ENCODE data around the gene PMPCA. TPM values are rescaled to one million over a fixed set of nuclear protein-coding genes. Genes with fewer than 3 reads are reported as not detected.
"Not testable (repeated sequence)": the region's sequence is repeated elsewhere in the genome, so short reads cannot be mapped to it uniquely, and the experiment has no call there.

The PMPCA gene
- total RNA-seq, 1 experiment from 2014 or later = 58.4 TPM

DNA sequence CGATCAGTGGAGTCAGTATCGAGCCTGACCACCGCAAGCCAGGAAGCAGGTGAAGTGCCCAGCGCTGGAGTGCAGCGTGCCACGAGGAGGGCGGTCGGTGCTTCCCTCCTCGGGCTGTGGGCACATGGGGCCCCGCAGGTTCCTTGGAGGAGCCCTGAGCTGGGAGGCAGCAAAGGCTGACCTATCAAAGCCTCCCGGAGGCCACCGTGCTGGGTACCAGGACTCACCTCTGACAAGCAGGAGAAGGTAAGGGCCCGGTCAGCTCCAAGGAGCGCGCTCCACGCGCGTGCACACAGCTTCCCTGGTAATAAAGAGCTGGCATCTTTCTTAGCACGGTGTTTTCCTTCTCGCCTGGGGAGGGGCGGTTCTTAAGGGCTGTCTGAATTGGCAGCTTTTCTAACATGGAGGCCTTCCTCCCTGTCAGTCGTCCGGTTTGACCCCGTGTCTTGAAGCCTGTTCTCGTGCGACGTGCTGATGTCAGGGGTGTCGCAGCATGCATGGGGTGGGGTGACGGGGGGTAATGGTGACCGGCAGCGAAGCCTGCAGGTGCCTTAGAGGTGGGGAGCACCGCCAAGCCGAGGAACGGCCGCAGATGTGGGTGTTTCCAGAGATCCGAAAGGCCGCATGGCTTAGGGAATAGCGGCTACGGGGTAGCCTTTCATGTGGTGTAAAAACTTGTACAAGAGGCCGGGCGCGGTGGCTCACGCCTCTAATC is 13.1 kb downstream of the PMPCA start:
- Histone ChIP-seq H3K4me1 (replicated peaks) (no peaks in the 10 kb centered on the region), H3K27me3 (replicated peaks) (no peaks in the 10 kb centered on the region), H3K4me3 (no peak overlapping the region), H3K27ac (no peak overlapping the region), H3K36me3 (peaks cover 71% of the 10 kb centered on the region), H3K9me3 (replicated peaks) (no peaks in the 10 kb centered on the region)
- no peak for DNase-seq (ENCODE audit: low read depth in 1 of 2, low spot score in 2 of 2)

DNA sequence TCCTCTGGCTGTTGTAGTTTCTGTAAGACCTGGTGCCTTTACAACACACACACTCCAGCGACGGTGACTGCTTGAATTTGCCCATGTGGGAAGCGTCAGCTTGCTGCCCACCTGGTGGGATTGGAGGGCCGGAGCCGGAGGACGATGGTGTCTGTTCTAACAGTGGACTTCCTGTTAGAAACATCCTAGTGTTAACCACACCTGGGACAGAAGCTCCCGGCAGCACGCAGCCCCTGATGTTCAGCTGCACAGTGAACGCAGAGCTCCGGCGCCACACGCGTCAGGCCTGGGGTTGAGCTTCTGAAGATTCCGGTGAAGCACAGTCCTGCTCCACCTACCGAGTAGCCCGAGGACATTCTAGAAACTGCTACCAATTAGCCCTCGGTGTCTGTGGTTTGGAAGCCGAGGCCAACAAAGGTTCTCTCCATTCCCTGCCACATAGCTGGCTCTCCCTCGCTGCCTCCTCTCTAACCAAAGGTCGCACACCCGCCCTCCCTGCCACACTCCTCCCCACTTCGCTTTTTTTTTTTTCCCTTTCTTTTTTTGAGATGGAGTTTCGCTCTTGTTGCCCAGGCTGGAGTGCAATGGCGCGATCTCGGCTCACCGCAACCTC is 14.4 kb downstream of the PMPCA start:
- no peak overlapping the region for H3K27ac ChIP-seq
- no peaks in the 10 kb centered on the region for H3K9me3 ChIP-seq (replicated peaks)
- H3K4me1 ChIP-seq (replicated peaks) = no peaks in the 10 kb centered on the region
- peaks cover 71% of the 10 kb centered on the region for H3K36me3 ChIP-seq
- no peaks in the 10 kb centered on the region for H3K27me3 ChIP-seq (replicated peaks)
- no peak overlapping the region for H3K4me3 ChIP-seq
- no peak for DNase-seq (ENCODE audit: low read depth in 1 of 2, low spot score in 2 of 2)

DNA sequence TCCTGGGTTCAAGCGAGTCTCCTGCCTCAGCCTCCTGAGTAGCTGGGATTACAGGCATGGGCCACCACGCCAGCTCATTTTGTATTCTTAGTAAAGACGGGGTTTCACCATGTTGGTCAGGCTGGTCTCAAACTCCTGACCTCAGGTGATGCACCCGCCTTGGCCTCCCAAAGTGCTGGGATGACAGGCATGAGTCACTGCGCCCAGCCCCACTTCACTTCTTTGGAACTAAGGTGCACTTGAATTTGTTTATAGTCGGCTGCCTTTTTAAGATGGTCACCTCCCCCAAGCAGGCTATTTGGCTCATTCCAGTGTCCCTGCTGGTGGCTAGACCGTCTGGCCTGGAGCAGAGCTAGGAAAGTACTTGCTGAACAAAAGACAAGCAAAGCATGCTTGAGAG is 14.9 kb downstream of the PMPCA start:
- not testable (repeated sequence) for H3K27me3 ChIP-seq (replicated peaks); H3K27ac ChIP-seq; H3K9me3 ChIP-seq (replicated peaks); H3K4me3 ChIP-seq; DNase-seq (ENCODE audit: low read depth in 1 of 2, low spot score in 2 of 2); H3K4me1 ChIP-seq (replicated peaks)
- H3K36me3 ChIP-seq = peaks cover 73% of the 10 kb centered on the region

DNA sequence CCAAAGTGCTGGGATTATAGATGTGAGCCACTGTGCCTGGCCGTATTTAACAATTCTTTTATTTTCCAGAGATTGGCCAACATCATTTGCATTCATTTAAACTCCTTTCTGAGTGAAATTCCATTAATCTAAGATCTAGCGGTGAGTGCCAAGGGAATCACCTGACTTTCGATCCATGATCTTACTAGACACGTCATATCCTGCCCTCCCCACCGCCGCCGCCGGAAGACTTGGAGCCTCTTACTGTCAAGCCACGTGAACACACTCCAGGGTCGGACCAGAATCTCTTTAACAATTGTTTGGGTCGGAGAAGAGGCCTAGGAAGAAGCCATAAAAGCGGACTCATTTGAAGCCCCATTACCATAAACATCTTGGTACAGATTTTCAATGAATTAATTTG is 16.3 kb downstream of the PMPCA start:
- no peaks in the 10 kb centered on the region for H3K27me3 ChIP-seq (replicated peaks)
- no peaks in the 10 kb centered on the region for H3K4me1 ChIP-seq (replicated peaks)
- no peak overlapping the region for H3K4me3 ChIP-seq
- H3K36me3 ChIP-seq = peaks cover 68% of the 10 kb centered on the region
- DNase-seq (ENCODE audit: low read depth in 1 of 2, low spot score in 2 of 2) = no peak
- H3K27ac ChIP-seq = no peak overlapping the region
- H3K9me3 ChIP-seq (replicated peaks) = no peaks in the 10 kb centered on the region

DNA sequence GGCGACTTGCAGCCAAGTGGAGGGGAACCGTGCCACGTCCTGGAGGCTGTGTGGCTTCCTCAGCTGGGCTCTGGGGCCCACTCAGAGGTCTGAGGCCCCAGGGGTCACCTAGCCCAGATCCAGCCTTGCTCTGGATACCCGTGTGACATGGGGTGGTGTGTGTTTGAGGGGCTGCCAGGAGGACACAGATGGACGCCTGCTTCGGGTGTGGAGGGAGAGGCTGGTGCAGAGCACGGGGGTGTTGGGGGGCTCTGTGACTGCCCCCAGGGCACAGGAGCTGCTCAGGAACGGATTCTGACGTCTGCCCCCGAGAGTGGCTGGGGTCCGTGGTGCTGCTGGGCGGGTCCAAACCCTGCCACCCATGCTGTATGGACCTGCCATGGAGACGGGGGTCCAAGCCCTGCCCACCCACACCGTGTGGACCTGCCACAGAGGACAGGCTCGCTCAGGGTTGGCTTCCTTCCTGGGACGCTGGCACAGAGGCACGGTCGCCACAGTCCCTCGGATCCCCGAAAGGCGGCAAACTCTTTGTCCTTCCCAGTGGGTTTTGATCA is 18.7 kb downstream of the PMPCA start:
- H3K36me3 ChIP-seq = peaks cover 65% of the 10 kb centered on the region
- H3K27me3 ChIP-seq (replicated peaks) = no peaks in the 10 kb centered on the region
- H3K9me3 ChIP-seq (replicated peaks) = no peaks in the 10 kb centered on the region
- no peak overlapping the region for H3K4me3 ChIP-seq
- no peak for DNase-seq (ENCODE audit: low read depth in 1 of 2, low spot score in 2 of 2)
- H3K4me1 ChIP-seq (replicated peaks) = no peaks in the 10 kb centered on the region
- H3K27ac ChIP-seq = no peak overlapping the region

DNA sequence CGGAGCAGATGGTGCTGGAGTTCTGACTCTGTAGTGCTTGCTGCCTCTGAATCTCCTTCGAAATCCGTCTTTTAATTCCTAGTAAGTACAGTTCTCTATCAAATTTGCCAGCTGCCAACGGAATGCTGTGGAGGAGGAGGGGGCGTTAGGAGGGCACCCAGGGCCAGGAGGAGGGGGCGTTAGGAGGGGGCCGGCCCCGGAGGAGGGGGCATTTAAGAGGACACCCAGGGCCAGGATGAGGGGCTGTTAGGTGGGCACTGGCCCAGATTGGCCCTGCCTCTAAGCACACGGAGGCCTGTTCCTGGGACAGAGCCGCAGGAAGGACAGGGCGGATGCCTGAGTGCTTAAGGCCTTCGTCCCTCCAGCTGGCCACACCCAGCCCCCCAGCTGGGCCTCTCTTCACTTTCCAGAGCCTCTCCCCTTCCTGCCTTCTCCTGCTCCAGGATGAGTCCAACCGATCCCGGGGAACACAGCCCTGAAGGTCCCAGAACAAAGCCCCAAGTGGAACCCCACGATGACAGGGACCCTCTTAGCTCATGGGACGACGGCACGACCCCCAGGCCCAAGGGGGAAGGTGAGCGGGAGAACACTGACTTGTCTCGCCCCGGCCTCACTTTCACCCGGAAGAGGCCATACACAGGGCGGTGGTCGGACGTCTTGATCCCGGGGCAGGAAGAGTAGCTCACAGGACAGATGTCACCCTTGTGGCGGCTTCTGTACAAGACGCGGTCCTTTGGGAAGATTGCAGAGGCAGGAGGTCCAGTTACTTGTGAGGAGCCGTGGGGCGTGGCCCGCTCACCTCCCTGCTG is 19.4 kb downstream of the PMPCA start:
- Histone ChIP-seq H3K4me3 (no peak overlapping the region), H3K9me3 (replicated peaks) (no peaks in the 10 kb centered on the region), H3K36me3 (peaks cover 59% of the 10 kb centered on the region), H3K27ac (no peak overlapping the region), H3K4me1 (replicated peaks) (no peaks in the 10 kb centered on the region), H3K27me3 (replicated peaks) (no peaks in the 10 kb centered on the region)
- no peak for DNase-seq (ENCODE audit: low read depth in 1 of 2, low spot score in 2 of 2)

DNA sequence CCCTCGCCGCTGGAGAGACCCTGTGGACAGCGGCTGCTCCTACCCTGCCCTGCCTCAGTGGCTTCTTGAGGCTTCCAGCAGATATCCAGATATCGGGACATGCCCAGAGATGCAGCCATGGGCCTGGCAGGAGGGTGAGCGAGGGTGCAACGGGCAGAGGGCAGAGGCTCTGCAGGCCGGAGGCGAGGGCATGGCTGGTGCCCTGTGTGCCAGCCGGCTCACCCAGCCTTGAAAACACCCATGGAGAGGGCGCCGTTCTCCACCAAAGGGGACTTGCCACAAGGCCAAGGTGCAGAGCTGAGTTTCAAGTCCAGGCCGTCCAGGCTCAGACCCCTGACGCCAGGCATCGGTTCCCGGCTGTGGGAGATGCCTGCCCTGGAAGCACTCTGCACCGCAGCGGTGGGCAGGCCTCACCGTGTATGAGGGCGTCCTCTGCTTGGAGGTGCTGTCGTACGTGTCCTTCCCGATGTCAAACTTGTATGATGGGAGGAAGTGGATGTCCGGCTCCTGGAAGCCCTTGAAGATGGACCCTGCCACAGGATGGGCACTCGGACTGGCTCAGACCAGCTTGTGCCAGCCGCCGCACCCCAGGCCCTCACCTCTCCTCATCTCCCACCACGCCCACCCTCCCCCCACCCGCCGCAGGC is 20.3 kb downstream of the PMPCA start:
- H3K36me3 ChIP-seq = peaks cover 63% of the 10 kb centered on the region
- H3K9me3 ChIP-seq (replicated peaks) = no peaks in the 10 kb centered on the region
- H3K4me1 ChIP-seq (replicated peaks) = no peaks in the 10 kb centered on the region
- no peak overlapping the region for H3K27ac ChIP-seq
- DNase-seq (ENCODE audit: low read depth in 1 of 2, low spot score in 2 of 2) = no peak
- H3K27me3 ChIP-seq (replicated peaks) = no peaks in the 10 kb centered on the region
- no peak overlapping the region for H3K4me3 ChIP-seq

DNA sequence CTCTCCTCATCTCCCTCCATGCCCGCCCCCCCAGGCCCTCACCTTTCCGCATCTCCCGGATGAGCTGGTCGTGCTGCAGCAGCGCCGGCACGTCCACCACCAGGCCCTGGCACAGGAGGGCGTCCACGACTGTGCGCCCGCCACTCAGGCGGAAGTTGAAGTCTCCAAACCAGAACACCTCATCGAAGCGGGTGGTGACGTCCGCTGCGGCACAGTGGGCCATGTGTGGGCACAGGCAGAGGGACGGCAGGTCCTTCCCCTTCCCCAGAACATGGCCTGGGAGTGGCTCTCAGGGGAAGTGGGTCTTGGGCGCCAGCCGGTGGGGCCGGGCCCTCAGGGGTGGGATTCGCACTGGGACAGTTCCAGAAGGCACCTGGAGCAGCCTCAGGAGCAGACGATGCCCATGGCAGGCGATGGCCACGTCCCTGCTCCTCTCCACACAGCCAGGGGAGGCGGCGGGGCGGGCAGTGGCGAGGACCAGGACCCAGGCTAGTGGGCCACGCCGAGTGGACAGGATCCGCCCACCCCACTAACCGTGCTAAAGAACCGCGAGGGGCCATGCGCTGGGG is 21.4 kb downstream of the PMPCA start:
- Histone ChIP-seq H3K4me3 (no peak overlapping the region), H3K4me1 (replicated peaks) (no peaks in the 10 kb centered on the region), H3K27ac (no peak overlapping the region), H3K9me3 (replicated peaks) (no peaks in the 10 kb centered on the region), H3K27me3 (replicated peaks) (no peaks in the 10 kb centered on the region), H3K36me3 (peaks cover 72% of the 10 kb centered on the region)
- DNase-seq (ENCODE audit: low read depth in 1 of 2, low spot score in 2 of 2) = no peak

DNA sequence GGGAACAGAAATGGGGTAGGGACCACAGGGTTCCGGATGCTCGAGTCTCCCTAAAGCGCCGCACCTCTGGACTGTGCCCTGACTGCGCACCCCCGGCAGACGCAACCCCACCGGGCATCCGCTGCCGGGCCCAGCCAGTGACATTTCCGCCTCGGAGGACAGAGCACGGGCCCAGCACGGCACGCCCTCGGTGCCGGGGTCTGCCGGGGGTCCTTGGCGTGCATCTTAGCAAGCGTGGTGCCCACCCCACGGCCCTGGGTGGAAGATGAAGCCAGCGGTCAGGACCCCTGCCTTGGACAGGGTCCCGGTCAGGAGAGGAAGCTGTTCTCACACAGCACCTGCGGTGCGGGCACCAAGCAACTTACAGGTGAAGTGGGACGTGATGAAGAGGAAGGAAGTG is 22.1 kb downstream of the PMPCA start:
- no peaks in the 10 kb centered on the region for H3K9me3 ChIP-seq (replicated peaks)
- no peak for DNase-seq (ENCODE audit: low read depth in 1 of 2, low spot score in 2 of 2)
- no peak overlapping the region for H3K27ac ChIP-seq
- no peaks in the 10 kb centered on the region for H3K27me3 ChIP-seq (replicated peaks)
- peaks cover 79% of the 10 kb centered on the region for H3K36me3 ChIP-seq
- H3K4me1 ChIP-seq (replicated peaks) = peaks cover 5% of the 10 kb centered on the region
- H3K4me3 ChIP-seq = no peak overlapping the region

DNA sequence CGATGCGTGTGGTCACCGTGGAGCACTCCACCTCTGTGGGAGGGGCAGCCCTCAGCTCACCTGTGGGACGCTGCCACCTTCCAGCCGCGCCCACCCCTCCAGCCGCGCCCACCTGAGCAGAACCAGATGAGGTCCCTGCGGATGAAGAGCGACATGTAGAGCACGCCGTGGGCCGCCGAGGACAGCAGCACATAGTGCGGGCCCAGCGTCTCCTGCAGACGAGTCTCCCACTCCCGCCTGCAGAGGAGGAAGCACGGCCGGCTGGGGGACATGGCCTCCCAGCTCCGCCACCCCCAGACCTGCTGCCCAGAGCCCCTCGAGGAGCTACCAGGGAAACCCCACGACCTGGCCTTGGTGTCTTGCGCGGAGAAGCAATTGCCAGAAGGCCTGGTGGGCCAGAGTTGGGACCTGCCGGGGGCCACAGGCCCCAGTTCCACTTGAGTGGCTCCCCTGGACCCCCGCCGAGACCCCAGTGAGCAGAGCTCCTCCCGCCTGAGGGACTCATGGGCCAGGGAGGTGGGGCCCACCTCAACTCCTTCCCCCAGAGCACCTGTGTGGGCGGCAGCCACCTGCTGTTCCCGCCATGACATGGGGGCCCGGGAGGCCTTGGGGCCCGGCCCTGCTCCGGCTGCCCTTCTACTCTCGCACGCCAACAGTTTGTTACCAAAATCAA is 22.7 kb downstream of the PMPCA start:
- peaks cover 81% of the 10 kb centered on the region for H3K36me3 ChIP-seq
- no peak overlapping the region for H3K27ac ChIP-seq
- no peaks in the 10 kb centered on the region for H3K27me3 ChIP-seq (replicated peaks)
- peaks cover 11% of the 10 kb centered on the region for H3K4me1 ChIP-seq (replicated peaks)
- no peaks in the 10 kb centered on the region for H3K9me3 ChIP-seq (replicated peaks)
- no peak for DNase-seq (ENCODE audit: low read depth in 1 of 2, low spot score in 2 of 2)
- no peak overlapping the region for H3K4me3 ChIP-seq

DNA sequence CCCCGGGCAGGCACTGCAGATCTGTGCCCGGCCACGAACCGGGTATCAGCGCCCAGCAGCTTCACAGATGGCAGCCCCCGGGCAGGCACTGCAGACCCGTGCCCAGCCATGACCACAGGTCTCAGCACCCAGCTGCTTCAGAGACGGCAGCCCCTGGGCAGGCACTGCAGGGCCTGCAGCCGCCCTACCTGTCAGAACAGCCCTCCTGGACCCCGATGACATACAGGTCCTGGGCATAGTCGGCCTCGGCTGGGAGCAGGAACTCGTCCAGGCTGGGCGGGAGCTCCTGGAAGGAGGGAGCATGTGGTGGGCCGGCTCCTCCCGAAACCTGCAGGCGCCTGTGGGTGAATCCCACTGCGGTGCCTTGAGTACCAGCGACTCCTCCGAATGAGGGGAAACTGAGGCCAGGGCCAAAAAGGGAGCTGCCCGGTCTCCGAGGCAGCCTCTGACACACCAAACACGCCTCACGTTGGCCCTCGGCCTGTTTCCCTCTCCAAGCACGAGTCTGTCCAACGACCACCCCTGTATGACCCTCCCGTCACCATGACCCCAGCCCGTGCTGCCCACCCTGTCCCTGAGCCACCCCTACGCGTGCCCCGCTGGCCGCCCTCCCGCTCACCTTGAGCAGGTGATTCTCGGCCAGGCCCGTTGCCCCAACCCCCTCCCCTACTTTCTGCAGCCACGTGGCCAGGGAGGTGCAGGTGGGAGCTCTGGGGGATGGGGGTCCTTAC is 23.6 kb downstream of the PMPCA start:
- Histone ChIP-seq H3K4me3 (no peak overlapping the region), H3K27ac (no peak overlapping the region), H3K9me3 (replicated peaks) (no peaks in the 10 kb centered on the region), H3K4me1 (replicated peaks) (peaks cover 19% of the 10 kb centered on the region), H3K36me3 (peaks cover 79% of the 10 kb centered on the region), H3K27me3 (replicated peaks) (no peaks in the 10 kb centered on the region)
- no peak for DNase-seq (ENCODE audit: low read depth in 1 of 2, low spot score in 2 of 2)

DNA sequence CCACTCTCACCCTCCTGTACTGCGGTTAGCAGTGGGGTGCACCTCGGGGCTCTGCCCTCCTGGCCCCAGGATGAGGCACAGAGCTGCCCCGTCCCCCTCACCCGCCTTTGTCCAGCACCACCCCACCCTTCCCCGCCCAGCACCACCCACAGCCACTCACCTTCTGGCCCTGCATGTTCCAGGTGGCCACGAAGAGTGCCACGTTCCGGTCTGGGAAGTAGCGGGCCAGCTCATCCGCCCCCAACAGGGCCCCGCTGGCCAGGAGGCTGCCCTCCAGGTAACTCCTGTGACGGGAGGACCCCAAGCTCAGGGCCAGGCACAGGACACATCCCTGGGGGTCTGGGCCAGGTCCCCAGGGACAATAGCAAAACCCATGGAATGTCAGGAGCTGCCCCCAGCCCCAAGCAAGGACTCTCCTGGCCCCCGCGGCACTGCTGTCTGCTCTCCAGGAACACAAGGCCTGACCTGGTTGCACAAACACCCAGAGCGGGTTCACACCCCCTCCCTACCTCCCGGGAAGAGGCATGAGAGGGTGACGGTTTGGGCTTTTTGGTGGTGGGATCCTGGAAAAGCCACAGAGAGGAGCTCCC is 24.2 kb downstream of the PMPCA start:
- Histone ChIP-seq H3K27me3 (replicated peaks) (no peaks in the 10 kb centered on the region), H3K27ac (no peak overlapping the region), H3K4me1 (replicated peaks) (peaks cover 24% of the 10 kb centered on the region), H3K9me3 (replicated peaks) (no peaks in the 10 kb centered on the region), H3K36me3 (peaks cover 78% of the 10 kb centered on the region), H3K4me3 (no peak overlapping the region)
- DNase-seq (ENCODE audit: low read depth in 1 of 2, low spot score in 2 of 2) = no peak
